ENCODE data around the gene LMX1A. TPM values are rescaled to one million over a fixed set of nuclear protein-coding genes. Genes with fewer than 3 reads are reported as not detected.

LMX1A gene
- total RNA-seq, 1 experiment from 2014 or later, result not detected

DNA sequence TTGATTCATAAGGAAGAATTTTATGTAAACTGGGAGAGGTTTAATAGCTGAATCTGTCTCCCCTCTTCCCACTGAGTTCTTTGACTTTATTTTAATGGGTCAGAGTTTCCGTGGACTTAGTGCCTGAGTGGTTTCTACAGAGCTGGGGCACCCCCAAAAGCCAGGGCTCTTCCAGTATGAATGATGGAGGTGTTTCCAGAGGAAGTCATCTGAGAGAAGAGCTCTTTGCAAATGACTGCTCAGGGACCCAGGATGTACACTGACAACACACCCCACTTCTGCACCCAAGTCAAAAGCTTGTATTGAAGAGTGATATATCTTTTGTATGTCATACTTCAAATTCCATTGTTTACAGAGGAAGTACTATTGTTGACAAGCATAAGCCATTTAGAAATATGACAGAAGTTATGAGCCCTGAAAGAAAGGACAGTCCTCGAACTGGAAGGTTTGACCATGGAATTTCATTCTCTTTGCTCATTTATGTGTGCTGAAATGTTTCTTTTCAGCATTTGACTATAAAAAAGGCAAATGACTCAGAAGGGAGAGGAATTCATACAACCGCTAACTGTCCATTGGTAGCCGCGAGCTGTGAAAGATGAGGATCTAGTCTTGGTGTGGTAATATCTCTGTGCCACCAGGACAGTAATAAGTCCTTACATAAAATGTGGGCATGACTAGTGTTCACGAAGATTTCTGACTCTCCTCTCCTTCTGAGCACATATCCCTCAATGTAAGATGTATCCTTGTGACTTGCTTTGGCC is 25.4 kb upstream of the LMX1A start:
- no peak for DNase-seq (ENCODE audit: low read depth in 1 of 2, low spot score in 2 of 2)
- Histone ChIP-seq H3K27ac (no peak overlapping the region), H3K4me1 (replicated peaks) (no peaks in the 10 kb centered on the region), H3K9me3 (replicated peaks) (no peaks in the 10 kb centered on the region), H3K36me3 (no peaks in the 10 kb centered on the region), H3K4me3 (no peak overlapping the region), H3K27me3 (replicated peaks) (peaks cover 7% of the 10 kb centered on the region)

DNA sequence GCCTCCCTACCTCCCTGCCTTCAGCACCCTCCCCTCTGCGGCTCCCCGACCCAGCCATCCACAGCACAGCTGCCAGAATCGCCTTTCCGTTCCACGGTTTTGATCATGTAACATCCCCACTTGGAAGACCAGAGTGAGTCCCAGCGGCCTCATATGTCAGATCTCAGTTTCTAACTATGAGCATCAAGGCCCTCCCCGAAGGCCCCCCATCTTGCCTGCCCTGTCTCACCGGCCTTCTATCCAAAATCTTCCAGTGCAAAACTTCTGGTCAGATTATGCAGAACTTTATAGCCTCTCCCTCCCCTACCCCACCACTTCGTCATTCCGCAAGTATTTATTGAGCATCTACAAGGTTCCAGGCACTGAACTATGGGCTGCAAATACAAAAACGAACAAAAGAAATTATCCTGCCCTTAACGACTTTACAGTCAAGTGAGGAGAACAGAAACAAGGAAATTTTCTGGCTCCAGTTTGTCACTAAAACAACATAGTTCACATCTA is 20.3 kb upstream of the LMX1A start:
- H3K36me3 ChIP-seq, result no peaks in the 10 kb centered on the region
- no peak for DNase-seq (ENCODE audit: low read depth in 1 of 2, low spot score in 2 of 2)
- H3K4me1 ChIP-seq (replicated peaks), result peaks cover 13% of the 10 kb centered on the region
- H3K4me3 ChIP-seq, result peak overlapping the region; percentile 23
- H3K9me3 ChIP-seq (replicated peaks), result no peaks in the 10 kb centered on the region
- 0 out of 2 replicates have a peak, but pooled peaks cover 3% of the 10 kb centered on the region for H3K27me3 ChIP-seq (replicated peaks)
- no peak overlapping the region for H3K27ac ChIP-seq

DNA sequence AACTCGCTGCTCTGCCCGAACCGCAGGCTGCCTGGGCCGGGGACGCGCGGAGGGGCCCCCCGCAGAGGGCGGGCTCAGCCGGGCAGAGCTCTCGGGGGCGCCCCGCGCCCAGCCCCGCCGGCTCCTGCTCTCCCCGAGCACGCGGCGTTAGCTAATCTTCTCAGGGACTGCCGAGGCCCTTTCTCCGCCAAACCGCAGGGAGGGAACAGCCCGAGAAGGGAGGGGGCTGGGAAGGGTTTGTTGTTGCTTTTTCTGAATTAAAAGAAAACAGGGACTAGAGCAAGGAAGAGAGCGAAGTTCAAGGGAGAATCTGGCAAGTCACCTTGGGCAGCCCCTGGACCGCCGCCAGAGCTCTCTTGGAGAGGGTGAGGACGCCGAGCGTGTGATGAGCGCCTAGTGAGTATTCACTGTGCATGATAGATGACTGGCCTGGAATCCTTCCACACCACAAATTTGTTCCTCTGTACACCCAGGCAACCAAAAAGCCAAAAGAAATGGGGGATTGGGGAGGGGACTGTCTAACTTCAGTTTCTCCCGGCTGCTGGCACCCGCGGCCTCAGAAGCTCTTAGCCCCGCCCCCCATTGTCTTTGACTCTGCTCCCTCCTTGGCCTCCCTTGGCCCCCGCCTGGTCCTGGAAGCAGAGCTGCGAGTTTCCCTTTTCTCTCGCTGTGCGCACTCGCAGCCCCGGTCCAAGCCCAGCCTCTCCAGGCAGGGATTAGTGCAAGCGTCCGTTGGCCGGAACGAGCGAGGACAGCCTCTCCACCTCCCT is 19.7 kb upstream of the LMX1A start:
- peaks cover 18% of the 10 kb centered on the region for H3K4me1 ChIP-seq (replicated peaks)
- peak; percentile 74 to 86 for DNase-seq (ENCODE audit: low read depth in 1 of 2, low spot score in 2 of 2)
- H3K27ac ChIP-seq, result no peak overlapping the region
- no peaks in the 10 kb centered on the region for H3K36me3 ChIP-seq
- no peaks in the 10 kb centered on the region for H3K9me3 ChIP-seq (replicated peaks)
- H3K4me3 ChIP-seq, result peak overlapping the region; percentile 23
- H3K27me3 ChIP-seq (replicated peaks), result 0 out of 2 replicates have a peak, but pooled peaks cover 3% of the 10 kb centered on the region

DNA sequence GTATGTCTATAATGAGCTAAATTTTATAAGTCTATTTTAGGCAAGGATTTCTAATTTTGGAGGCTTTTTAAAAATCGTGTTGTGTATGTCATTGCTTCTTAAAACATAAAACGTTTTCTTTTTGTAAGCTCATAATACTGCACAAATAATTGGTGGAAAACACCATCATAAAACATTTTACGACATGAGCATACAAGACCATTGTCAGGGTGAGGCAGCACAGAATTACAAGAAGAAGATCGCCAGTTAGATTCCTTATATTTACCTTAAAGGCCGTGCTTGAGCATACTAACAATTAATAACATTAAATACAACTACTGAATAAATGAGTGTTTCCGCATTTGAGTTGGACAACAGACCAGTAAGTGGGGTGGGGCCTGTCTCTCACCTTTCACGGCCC is 19.1 kb upstream of the LMX1A start:
- Histone ChIP-seq H3K4me1 (replicated peaks) (peaks cover 21% of the 10 kb centered on the region), H3K9me3 (replicated peaks) (no peaks in the 10 kb centered on the region), H3K36me3 (no peaks in the 10 kb centered on the region), H3K4me3 (peak overlapping the region; percentile 23), H3K27me3 (replicated peaks) (0 out of 2 replicates have a peak, but pooled peaks cover 3% of the 10 kb centered on the region), H3K27ac (no peak overlapping the region)
- no peak for DNase-seq (ENCODE audit: low read depth in 1 of 2, low spot score in 2 of 2)

DNA sequence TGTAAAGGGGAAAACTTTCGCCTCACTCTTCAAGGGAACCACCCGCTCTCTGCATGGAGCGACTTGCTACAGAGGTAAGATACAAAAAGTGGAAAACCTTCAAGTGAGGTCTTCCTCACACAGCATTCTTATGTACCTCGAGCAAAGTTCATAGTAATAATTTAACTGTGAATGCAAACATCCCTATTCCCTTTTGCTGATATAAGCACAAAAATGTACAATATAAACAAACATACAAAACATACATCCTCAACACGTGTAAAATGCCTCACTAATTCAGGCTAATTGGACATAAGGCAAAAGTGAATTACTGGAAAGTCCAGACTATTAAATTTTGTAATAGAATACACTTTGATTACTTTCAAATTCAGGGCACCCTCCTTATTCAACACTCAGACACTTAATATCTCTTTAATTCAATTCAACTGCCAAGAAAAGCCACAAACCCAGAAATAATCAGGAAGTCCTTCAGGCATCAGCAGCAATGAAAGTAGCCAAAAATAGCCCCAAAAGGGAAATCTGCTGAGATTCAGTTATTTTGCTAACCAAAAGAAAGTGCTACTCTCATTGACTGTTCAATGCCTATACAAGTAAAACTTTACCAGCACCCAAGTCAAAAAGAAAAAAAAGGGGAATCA is 15.2 kb upstream of the LMX1A start:
- Histone ChIP-seq H3K27me3 (replicated peaks) (no peaks in the 10 kb centered on the region), H3K27ac (no peak overlapping the region), H3K4me1 (replicated peaks) (peaks cover 20% of the 10 kb centered on the region), H3K9me3 (replicated peaks) (no peaks in the 10 kb centered on the region), H3K36me3 (no peaks in the 10 kb centered on the region), H3K4me3 (no peak overlapping the region)
- no peak for DNase-seq (ENCODE audit: low read depth in 1 of 2, low spot score in 2 of 2)

DNA sequence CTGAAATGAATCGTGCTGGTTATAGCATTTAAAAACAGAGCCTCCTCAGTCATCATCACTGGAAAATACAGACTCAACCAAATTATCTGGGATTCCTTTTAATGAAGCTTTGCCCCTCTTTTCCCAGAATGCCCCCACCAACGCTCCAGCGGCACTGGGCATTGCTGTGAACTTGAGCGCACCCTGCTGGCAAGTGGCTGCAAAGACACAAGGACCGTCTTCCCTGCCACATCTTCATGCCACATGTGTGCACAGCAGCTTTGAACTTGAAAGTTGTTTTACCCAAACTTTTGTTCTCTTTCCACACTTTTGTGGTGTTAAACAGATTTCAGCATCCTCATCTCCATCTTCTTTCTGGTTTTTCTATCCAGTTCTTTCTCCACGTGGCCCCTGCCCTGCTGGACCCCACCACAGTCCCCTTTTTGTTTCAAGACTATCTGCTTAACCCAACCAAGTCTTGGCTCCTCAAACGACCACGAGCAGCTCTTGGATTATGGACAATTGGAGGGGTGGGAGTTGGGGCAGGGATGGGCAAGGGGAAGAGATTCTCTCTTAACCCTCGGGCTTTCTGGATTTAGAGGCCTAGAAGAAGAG is 12.8 kb upstream of the LMX1A start:
- Histone ChIP-seq H3K27me3 (replicated peaks) (no peaks in the 10 kb centered on the region), H3K27ac (no peak overlapping the region), H3K4me1 (replicated peaks) (peaks cover 8% of the 10 kb centered on the region), H3K4me3 (no peak overlapping the region), H3K36me3 (no peaks in the 10 kb centered on the region), H3K9me3 (replicated peaks) (no peaks in the 10 kb centered on the region)
- DNase-seq (ENCODE audit: low read depth in 1 of 2, low spot score in 2 of 2), result peak in 1 of 2 experiments; percentile 28

DNA sequence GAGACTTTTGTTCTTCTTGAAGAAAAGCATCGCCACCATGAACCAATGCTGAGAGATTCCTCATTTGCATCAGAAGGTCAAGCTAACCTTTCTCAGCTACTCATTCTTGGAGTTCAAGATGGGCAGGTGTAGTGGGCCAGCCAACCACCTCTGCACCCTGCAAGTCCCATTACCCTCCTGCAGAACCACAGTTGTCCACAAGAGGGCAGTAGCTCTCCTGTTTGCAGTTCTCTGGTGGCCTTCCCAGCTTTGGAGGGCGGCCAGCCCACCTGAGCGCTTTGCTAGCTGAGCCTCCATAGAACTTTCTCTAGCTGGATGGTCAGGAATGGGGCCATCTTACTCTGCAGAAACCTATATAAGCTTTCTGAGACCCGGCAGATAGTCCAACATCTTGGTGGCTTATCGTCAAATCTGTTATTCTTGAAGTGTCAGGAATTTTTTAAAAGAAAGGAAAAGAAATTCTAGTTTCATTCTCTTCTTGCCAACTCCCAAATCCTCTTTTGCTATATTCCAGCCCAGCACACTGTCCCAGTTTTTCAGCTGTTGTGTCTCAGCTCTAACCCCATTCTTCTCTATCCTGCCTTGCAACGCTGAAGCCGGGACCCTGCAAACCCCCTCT is 11.0 kb upstream of the LMX1A start:
- Histone ChIP-seq H3K4me3 (no peak overlapping the region), H3K27me3 (replicated peaks) (no peaks in the 10 kb centered on the region), H3K9me3 (replicated peaks) (no peaks in the 10 kb centered on the region), H3K4me1 (replicated peaks) (peaks cover 8% of the 10 kb centered on the region), H3K27ac (no peak overlapping the region), H3K36me3 (no peaks in the 10 kb centered on the region)
- peak; percentile 53 to 76 for DNase-seq (ENCODE audit: low read depth in 1 of 2, low spot score in 2 of 2)

DNA sequence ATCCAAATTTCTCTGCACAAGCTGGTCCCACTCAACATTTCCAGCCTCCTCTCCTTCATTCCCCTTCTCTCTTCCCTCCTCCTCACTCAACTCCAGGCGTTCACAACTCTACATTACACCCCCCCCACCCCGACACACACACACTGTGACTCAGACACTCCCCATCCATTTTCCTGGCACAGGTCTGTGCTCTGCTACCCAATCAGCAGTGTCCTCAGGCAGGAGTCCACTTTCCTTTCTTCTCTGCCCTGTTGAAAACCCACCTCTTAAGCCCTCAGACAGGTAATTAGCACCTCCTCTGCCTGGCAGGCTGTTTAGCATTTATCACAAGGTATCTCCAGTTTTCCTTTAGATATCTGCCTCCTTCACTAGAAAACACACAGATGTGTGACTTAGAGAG is 8.8 kb upstream of the LMX1A start:
- no peak overlapping the region for H3K27ac ChIP-seq
- H3K4me1 ChIP-seq (replicated peaks), result no peaks in the 10 kb centered on the region
- H3K4me3 ChIP-seq, result no peak overlapping the region
- no peaks in the 10 kb centered on the region for H3K27me3 ChIP-seq (replicated peaks)
- H3K36me3 ChIP-seq, result no peaks in the 10 kb centered on the region
- DNase-seq (ENCODE audit: low read depth in 1 of 2, low spot score in 2 of 2), result no peak
- no peaks in the 10 kb centered on the region for H3K9me3 ChIP-seq (replicated peaks)

DNA sequence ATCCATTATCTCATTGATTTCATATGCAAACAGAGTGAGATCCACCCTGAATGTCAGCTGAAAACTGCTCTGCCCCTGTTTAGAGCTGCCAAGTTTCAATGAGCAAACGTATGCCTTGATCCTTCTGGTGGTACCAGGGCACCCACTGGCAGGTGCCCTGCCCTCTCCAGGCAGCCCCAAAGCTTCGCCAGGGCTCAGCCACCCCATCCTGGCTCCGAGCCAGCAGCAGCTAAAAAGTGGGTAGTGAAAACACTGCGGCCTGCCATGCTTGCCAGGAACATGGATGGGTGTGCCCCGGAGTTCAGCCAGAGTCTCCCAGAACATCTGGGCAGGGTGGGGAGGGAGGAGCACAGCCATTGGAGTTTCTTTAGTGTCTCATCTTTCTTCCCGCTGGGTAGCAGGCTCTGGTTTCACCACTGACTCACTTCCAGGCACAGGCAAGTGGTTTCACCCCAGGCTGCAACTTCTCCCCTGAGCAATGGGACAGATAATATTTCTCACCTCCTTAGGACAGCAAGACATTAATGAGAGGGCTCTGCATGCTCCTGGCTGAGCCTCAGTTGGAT is 8.1 kb upstream of the LMX1A start:
- Histone ChIP-seq H3K4me3 (no peak overlapping the region), H3K4me1 (replicated peaks) (no peaks in the 10 kb centered on the region), H3K9me3 (replicated peaks) (no peaks in the 10 kb centered on the region), H3K27ac (no peak overlapping the region), H3K36me3 (no peaks in the 10 kb centered on the region), H3K27me3 (replicated peaks) (no peaks in the 10 kb centered on the region)
- no peak for DNase-seq (ENCODE audit: low read depth in 1 of 2, low spot score in 2 of 2)

DNA sequence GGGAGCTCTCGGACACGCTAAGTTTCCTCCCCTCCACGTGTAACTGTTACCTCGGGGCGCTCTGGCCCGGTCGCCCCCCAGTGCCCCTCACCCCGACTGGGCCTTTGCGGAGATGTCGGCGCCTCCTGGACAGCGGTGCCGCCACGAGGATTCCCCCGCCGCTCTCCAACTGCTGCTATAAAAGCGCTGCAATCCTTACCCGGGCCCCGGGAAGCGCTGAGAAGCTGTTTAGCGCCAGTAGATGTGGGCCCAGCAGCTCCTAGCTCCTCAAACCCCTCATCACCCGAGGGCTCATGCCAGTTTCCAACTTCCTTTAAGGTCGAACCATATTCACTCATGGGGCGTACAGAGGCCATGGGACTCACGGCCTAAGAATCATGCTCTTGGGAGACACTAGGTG is 361 bp upstream of the LMX1A start:
- Histone ChIP-seq H3K36me3 (no peaks in the 10 kb centered on the region), H3K27ac (no peak overlapping the region), H3K9me3 (replicated peaks) (no peaks in the 10 kb centered on the region), H3K27me3 (replicated peaks) (peaks cover 32% of the 10 kb centered on the region), H3K4me3 (no peak overlapping the region), H3K4me1 (replicated peaks) (no peaks in the 10 kb centered on the region)
- DNase-seq (ENCODE audit: low read depth in 1 of 2, low spot score in 2 of 2), result no peak

DNA sequence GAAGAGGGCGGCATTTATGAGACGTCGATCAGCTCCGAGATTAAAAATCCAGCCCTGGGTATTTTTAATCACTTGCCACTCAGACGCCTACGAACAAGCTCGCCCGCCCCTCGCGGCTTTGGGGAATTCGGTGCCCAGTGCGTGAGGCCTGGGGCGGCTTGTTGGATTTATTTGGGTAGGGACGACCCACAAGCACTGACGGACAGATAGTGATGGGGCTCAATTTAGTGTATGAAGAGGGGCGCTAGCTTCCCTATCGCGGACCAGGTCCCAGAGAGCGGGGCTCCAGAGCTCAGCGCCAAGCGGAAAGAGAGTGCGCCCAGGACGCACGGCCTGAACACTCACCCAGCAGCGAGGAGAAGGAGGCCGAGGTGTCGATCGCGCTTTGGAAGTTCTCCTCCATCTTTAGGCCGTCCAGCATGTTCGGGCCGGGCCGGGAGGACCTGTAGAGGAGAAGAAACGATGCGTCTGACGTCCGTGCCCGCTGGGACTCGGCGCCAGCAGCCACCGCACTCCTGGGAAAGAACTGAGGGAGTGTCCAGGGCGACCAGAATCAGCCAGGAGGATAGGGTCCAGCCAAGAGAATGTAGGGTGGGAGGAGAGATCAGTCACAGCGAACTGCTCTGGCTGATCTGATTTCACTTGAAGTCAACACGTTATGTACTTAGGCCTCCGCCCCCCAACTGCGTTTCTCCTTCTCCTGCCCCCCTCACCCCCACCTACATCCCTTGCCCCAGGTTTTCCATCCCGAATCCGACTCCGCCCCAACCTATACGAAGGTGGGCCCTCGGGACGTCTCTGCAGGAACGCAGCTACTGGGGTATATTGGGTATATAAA is 1.2 kb downstream of the LMX1A start:
- DNase-seq (ENCODE audit: low read depth in 1 of 2, low spot score in 2 of 2), result no peak
- no peak overlapping the region for H3K4me3 ChIP-seq
- H3K27me3 ChIP-seq (replicated peaks), result peaks cover 32% of the 10 kb centered on the region

DNA sequence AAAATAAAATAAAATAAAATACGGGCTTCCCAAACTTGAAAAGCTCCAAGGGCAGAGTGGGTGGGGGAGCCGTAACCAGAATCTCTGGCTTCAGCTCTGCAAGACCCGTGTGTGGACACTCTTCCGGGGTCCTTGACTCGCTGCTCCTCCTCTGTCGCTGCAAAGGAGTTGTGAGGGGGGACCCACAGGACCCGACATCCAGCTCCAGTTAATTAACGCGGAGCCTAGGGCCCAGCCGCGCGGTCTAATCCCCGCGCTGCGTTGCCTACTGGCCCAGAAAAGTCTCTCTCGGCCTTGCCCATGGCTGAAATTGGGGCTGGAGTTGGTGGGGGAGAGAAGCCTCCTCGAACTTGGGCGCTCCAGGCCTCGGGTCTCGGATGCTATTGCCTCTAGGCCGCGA is 1.8 kb downstream of the LMX1A start:
- no peak for DNase-seq (ENCODE audit: low read depth in 1 of 2, low spot score in 2 of 2)
- Histone ChIP-seq H3K4me3 (no peak overlapping the region), H3K27me3 (replicated peaks) (peaks cover 32% of the 10 kb centered on the region), H3K36me3 (no peaks in the 10 kb centered on the region), H3K27ac (no peak overlapping the region), H3K4me1 (replicated peaks) (no peaks in the 10 kb centered on the region), H3K9me3 (replicated peaks) (no peaks in the 10 kb centered on the region)

More for the DNA sequence above, 1.2 kb downstream of the LMX1A start:
- H3K27ac ChIP-seq, result no peak overlapping the region
- H3K36me3 ChIP-seq, result no peaks in the 10 kb centered on the region
- no peaks in the 10 kb centered on the region for H3K9me3 ChIP-seq (replicated peaks)
- no peaks in the 10 kb centered on the region for H3K4me1 ChIP-seq (replicated peaks)

Data from SJSA1 (cell line).